A549 (cell line): ENCODE data around the gene ECT2. TPM values are rescaled to one million over a fixed set of nuclear protein-coding genes. Genes with fewer than 3 reads are reported as not detected.

ENCODE experiments used
- ATAC-seq, 2 experiments: fragments of 200-7000 bp in 1 of 2; fragments of >200 bp in 1 of 2; cut with Nextera tagmentation in 1 of 2; cut with Tn5 transposase in 1 of 2; 3 replicates each; pipeline versions ENCODE4 v1.8.0 to v1.9.1; 2018 to 2020; ENCODE audit warnings: mild to moderate bottlenecking in 1 of 2, moderate library complexity in 1 of 2
- CTCF ChIA-PET: fragments of 300-600 bp; sonication (Branson Sonifier 250); formaldehyde crosslinking; extraction: SDS; loops from one replicate; lab custom pipeline; 2021; ENCODE audit warnings: antibody characterized with exemption, inconsistent platforms; lab: Yijun Ruan, JAX
- POLR2A ChIA-PET: fragments of 350-600 bp; formaldehyde crosslinking; extraction: SDS; loops from one replicate; lab custom pipeline; 2021; ENCODE audit warnings: antibody characterized with exemption, inconsistent platforms; lab: Yijun Ruan, JAX
- DNase-seq, 2 experiments: peaks; one replicate each; pipeline versions ENCODE4 v3.0.0 to v3.0.0-alpha.2; 2011 to 2016; ENCODE audit warnings: low read depth in 1 of 2, low spot score in 1 of 2
- FAIRE-seq: peaks from 2 replicates; lab custom pipeline; 2011; peaks lifted over from hg19 to GRCh38; lab: Jason Lieb, UNC
- H3K27ac ChIP-seq, 2 experiments: fragments of >200 bp; sonication (Bioruptor Twin); formaldehyde crosslinking; 3 replicates each; pipeline ENCODE4 v1.5.1; 2016 to 2017
- H3K4me1 ChIP-seq: fragments of >200 bp; sonication (Bioruptor Twin); formaldehyde crosslinking; 3 replicates; pipeline ENCODE4 v1.6.1; 2016
- H3K4me2 ChIP-seq: fragments of >200 bp; sonication (Bioruptor Twin); formaldehyde crosslinking; 3 replicates; pipeline ENCODE4 v1.6.1; 2016
- H3K4me3 ChIP-seq: fragments of >200 bp; sonication (Bioruptor Twin); formaldehyde crosslinking; 3 replicates; pipeline ENCODE4 v1.5.1; 2016
- H3K9me3 ChIP-seq: fragments of >200 bp; sonication (Bioruptor Twin); formaldehyde crosslinking; 3 replicates; pipeline ENCODE4 v1.6.1; 2016
- BCL3 ChIP-seq: fragments of >200 bp; sonication (Bioruptor Twin); formaldehyde crosslinking; IDR thresholded peaks from 3 replicates; pipeline ENCODE4 v1.6.1; 2016
- BHLHE40 ChIP-seq: IDR thresholded peaks from 2 replicates; pipeline ENCODE4 v1.6.1; 2012; ENCODE audit warnings: low read depth, low read length, inconsistent platforms
- CBX2 ChIP-seq: fragments of 200-600 bp; sonication (generic); IDR thresholded peaks from 2 replicates; pipeline ENCODE4 v1.6.1; 2016; ENCODE audit warnings: low read depth, mild to moderate bottlenecking, borderline replicate concordance
- CHD4 ChIP-seq: fragments of 200-600 bp; sonication (generic); IDR thresholded peaks from 2 replicates; pipeline ENCODE4 v1.6.1; 2016; ENCODE audit warnings: antibody characterized with exemption, mild to moderate bottlenecking, borderline replicate concordance
- E2F6 ChIP-seq: IDR thresholded peaks from 2 replicates; pipeline ENCODE4 v1.6.1; 2012; ENCODE audit warnings: low read depth, borderline replicate concordance
- FOSL2 ChIP-seq, 2 experiments: fragments of 450-650 bp in 1 of 2; fragments of >200 bp in 1 of 2; sonication (Bioruptor Twin) in 1 of 2; formaldehyde crosslinking; IDR thresholded peaks; 2 replicates each; pipeline versions ENCODE4 v1.5.0 to v1.6.1; 2016 to 2020; ENCODE audit warnings: mild to moderate bottlenecking in 1 of 2, moderate library complexity in 1 of 2
- HDAC2 ChIP-seq: fragments of 200-600 bp; sonication (generic); IDR thresholded peaks from 2 replicates; pipeline ENCODE4 v1.6.1; 2016
- HEYL ChIP-seq: fragments of 250-450 bp; sonication (Bioruptor Pico); IDR thresholded peaks from 2 replicates; pipeline ENCODE4 v1.8.0; 2021; ENCODE audit warnings: mild to moderate bottlenecking, moderate library complexity
- HOXB5 ChIP-seq: fragments of 250-450 bp; sonication (Bioruptor Pico); IDR thresholded peaks from 2 replicates; pipeline ENCODE4 v1.5.0; 2020; ENCODE audit warnings: mild to moderate bottlenecking, moderate library complexity
- JUNB ChIP-seq: fragments of >200 bp; sonication (Bioruptor Twin); formaldehyde crosslinking; IDR thresholded peaks from 2 replicates; pipeline ENCODE4 v1.6.1; 2016
- KDM1A ChIP-seq: fragments of 200-600 bp; sonication (generic); IDR thresholded peaks from 2 replicates; pipeline ENCODE4 v1.6.1; 2016; ENCODE audit warnings: low read depth, mild to moderate bottlenecking
- KDM5A ChIP-seq: fragments of 200-600 bp; sonication (generic); IDR thresholded peaks from 2 replicates; pipeline ENCODE4 v1.6.1; 2016; ENCODE audit warnings: antibody characterized with exemption, mild to moderate bottlenecking
- MAFK ChIP-seq: fragments of 450-650 bp; IDR thresholded peaks from 2 replicates; pipeline ENCODE4 v1.6.1; 2014; ENCODE audit not compliant: partially characterized antibody
- MAZ ChIP-seq: fragments of 150-350 bp; IDR thresholded peaks from 2 replicates; pipeline ENCODE4 v1.6.1; 2014; ENCODE audit warnings: antibody characterized with exemption, low read depth, low read length, borderline replicate concordance
- MYC ChIP-seq: IDR thresholded peaks from 2 replicates; pipeline ENCODE4 v1.6.1; 2012; ENCODE audit warnings: mild to moderate bottlenecking, inconsistent platforms, low read length, improper control_type of control experiment, borderline replicate concordance
- NFE2L2 ChIP-seq: fragments of 150-350 bp; conservative IDR thresholded peaks from 2 replicates; pipeline ENCODE4 v1.6.1; 2014; ENCODE audit warnings: low read length
- NR3C1 ChIP-seq: fragments of >200 bp; sonication (Bioruptor Twin); formaldehyde crosslinking; IDR thresholded peaks from 3 replicates; pipeline ENCODE4 v1.6.1; 2017
- POLR2A ChIP-seq: IDR thresholded peaks from 2 replicates; pipeline ENCODE4 v1.6.1; 2012; ENCODE audit warnings: mild to moderate bottlenecking, low read length
- RAD21 ChIP-seq, 2 experiments: fragments of >200 bp in 1 of 2; sonication (Bioruptor Twin) in 1 of 2; formaldehyde crosslinking in 1 of 2; IDR thresholded peaks in 1 of 2; conservative IDR thresholded peaks in 1 of 2; 2 replicates in 1 of 2; 3 replicates in 1 of 2; pipeline ENCODE4 v1.6.1; 2012 to 2018; ENCODE audit warnings: inconsistent platforms in 1 of 2
- RARB ChIP-seq: fragments of 250-450 bp; sonication (Bioruptor Pico); IDR thresholded peaks from 2 replicates; pipeline ENCODE4 v1.8.0; 2021; ENCODE audit warnings: mild to moderate bottlenecking, moderate library complexity
- TFCP2L1 ChIP-seq: fragments of 250-450 bp; sonication (Bioruptor Pico); IDR thresholded peaks from 2 replicates; pipeline ENCODE4 v1.5.0; 2021; ENCODE audit warnings: mild to moderate bottlenecking
- ZC3H11A ChIP-seq: fragments of 450-650 bp; IDR thresholded peaks from 2 replicates; pipeline ENCODE4 v1.6.1; 2014; ENCODE audit warnings: antibody characterized with exemption, mild to moderate bottlenecking
- ZNF302 ChIP-seq: fragments of 250-450 bp; sonication (Bioruptor Pico); IDR thresholded peaks from 2 replicates; pipeline ENCODE4 v1.9.0; 2021; ENCODE audit warnings: inconsistent platforms, mild to moderate bottlenecking, moderate library complexity
- ZSCAN20 ChIP-seq: fragments of 250-450 bp; sonication (Bioruptor Pico); IDR thresholded peaks from 2 replicates; pipeline ENCODE4 v1.8.0; 2022; ENCODE audit warnings: mild to moderate bottlenecking, moderate library complexity
- WGBS: methylation state at CpG from one replicate; pipeline ENCODE4 v1.1.6; 2017; ENCODE audit errors: missing lambda C conversion rate; 5-methylcytosine and 5-hydroxymethylcytosine counted together
- polyA plus RNA-seq, 4 experiments: library from polyadenylated mRNA; depleted of rRNA in 3 of 4; stranded (reverse); fragments of >200 nt; fragmentation: RNase III in 1 of 4; extraction: RNeasy Plus Mini Kit Qiagen cat#74134 plus additional on column Dnase treatment in 1 of 4; gene quantifications; 2 replicates in 3 of 4; 3 replicates in 1 of 4; pipeline ENCODE4 v1.2.3, GENCODE V29; 2011 to 2017
- TF ChIP-seq, protein P1 (sequence below): IDR thresholded peaks from 2 replicates; pipeline ENCODE4 v1.6.1; 2012
- TF ChIP-seq, protein P2 (sequence below): fragments of >200 bp; sonication (Bioruptor Twin); formaldehyde crosslinking; IDR thresholded peaks from 2 replicates; pipeline ENCODE4 v1.6.1; 2016
- TF ChIP-seq, protein P3 (sequence below): fragments of 250-450 bp; sonication (Bioruptor Pico); IDR thresholded peaks from 2 replicates; pipeline ENCODE4 v1.5.0; 2021; ENCODE audit warnings: mild to moderate bottlenecking, moderate library complexity, borderline replicate concordance

Gene ECT2
- polyA plus RNA-seq, 2 of the 4 experiments (the other 2 are of a cell fraction), result 96.5 to 187 TPM

DNA sequence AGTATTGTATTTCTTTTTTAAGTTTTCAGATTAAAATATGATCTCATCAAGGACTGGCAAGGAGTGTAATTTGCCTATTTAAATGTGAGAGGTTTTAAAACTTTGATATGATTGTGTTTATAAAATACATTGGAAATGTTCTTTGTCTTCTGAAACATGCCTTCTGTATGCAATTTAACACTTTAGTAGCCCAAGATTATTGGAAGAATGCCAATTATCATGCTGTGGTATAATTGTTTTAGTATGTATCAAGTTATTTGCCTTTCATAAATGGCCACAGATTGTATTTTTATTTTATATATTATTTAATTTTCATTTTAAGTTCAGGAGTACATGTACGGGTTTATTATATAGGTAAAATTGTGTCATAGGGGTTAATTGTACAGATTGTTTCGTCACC is 31.7 kb downstream of the ECT2 start:
- FAIRE-seq, result peak; percentile 13
- DNase-seq, result no peak
- Histone ChIP-seq H3K27ac (no peak overlapping the region), H3K4me2 (no peak overlapping the region), H3K4me1 (no peaks in the 10 kb centered on the region), H3K9me3 (no peaks in the 10 kb centered on the region), H3K4me3 (no peak overlapping the region)
- ChIA-PET POLR2A (no interaction called here), CTCF (no interaction called here)
- TF ChIP-seq, protein P1, sequence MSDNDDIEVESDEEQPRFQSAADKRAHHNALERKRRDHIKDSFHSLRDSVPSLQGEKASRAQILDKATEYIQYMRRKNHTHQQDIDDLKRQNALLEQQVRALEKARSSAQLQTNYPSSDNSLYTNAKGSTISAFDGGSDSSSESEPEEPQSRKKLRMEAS, result no peak
- TF ChIP-seq KDM1A, result no peak
- no peak for ATAC-seq
- WGBS, result 94% methylated on average over 2 of the region's 2 CpGs

- ChIA-PET POLR2A (no interaction called here), CTCF (interaction anchor here (1.1 to 1.4 kb wide), 2 partner anchors 9 to 36 kb away, joined by 3 to 4 read pairs; partner anchors contain the start of gene ECT2)
- H3K4me3 ChIP-seq, result no peak overlapping the region
- no peaks in the 10 kb centered on the region for H3K9me3 ChIP-seq
- ATAC-seq, result no peak
- no peak overlapping the region for H3K4me2 ChIP-seq
- WGBS, result 94% methylated on average over 1 of the region's 1 CpG
- TF ChIP-seq HDAC2 (no peak), ZSCAN20 (CRISPR knock-in tag) (no peak), CHD4 (no peak), RAD21 (conservative IDR thresholded peaks at IDR 0.05 in 1 of 2, IDR thresholded peaks at IDR 0.05 in 1 of 2) (no peak), MAZ (no peak), MAFK (no peak), KDM5A (no peak), FOSL2 (IDR thresholded peaks at IDR 0.05) (no peak), FOSL2 (CRISPR knock-in tag; IDR thresholded peaks at IDR 0.05) (no peak), JUNB (no peak), HOXB5 (no peak), HEYL (CRISPR knock-in tag) (no peak), ZNF302 (no peak), POLR2A (no peak), NR3C1 (no peak), MYC (no peak)
- TF ChIP-seq, protein P2, sequence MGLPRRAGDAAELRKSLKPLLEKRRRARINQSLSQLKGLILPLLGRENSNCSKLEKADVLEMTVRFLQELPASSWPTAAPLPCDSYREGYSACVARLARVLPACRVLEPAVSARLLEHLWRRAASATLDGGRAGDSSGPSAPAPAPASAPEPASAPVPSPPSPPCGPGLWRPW, result no peak
- TF ChIP-seq, all 56 proteins: peak for 0
- H3K4me1 ChIP-seq, result no peaks in the 10 kb centered on the region
- no peak for FAIRE-seq
- H3K27ac ChIP-seq, result no peak overlapping the region
- no peak for DNase-seq
These were observed 35.5 kb downstream of the ECT2 start for GRCh38 chr3:172786036-172786435.

DNA sequence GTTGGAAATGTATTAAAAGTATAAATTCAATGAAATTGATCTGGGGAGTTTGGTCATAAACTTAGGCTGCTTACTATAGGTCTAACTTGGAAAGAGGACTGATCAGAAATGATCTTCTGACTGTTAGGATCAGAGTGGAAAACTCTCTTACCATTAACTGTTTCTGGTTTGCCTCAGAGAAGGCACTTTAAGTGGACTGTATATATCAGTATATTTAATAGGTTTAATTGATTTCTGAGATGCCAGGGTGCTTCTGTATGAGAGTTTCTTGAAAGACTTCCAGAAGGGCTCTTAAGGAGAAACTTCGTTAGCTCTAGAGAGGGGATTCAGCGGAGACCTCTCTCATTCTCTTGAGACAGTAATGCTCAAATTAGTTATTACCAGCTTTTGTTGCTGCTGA is 36.5 kb downstream of the ECT2 start:
- CTCF ChIA-PET, result interaction anchor here (1.1 to 1.4 kb wide), 2 partner anchors 12 to 37 kb away, joined by 3 to 4 read pairs; partner anchors contain the start of gene ECT2
- FAIRE-seq, result no peak

More for the DNA sequence above, 36.5 kb downstream of the ECT2 start:
- no peaks in the 10 kb centered on the region for H3K4me1 ChIP-seq
- ATAC-seq (no peak), DNase-seq (no peak)
- POLR2A ChIA-PET, result no interaction called here
- no peak overlapping the region for H3K4me3 ChIP-seq
- H3K4me2 ChIP-seq, result no peak overlapping the region
- TF ChIP-seq ZNF302 (no peak), CBX2 (no peak), E2F6 (no peak), BCL3 (no peak), MAFK (no peak), KDM1A (no peak), FOSL2 (IDR thresholded peaks at IDR 0.05) (no peak), FOSL2 (CRISPR knock-in tag; IDR thresholded peaks at IDR 0.05) (no peak), JUNB (no peak), ZC3H11A (no peak), NFE2L2 (no peak), TFCP2L1 (CRISPR knock-in tag) (no peak), HEYL (CRISPR knock-in tag) (no peak), HDAC2 (no peak), RARB (no peak), MYC (no peak), BHLHE40 (no peak)
- TF ChIP-seq, protein P3, sequence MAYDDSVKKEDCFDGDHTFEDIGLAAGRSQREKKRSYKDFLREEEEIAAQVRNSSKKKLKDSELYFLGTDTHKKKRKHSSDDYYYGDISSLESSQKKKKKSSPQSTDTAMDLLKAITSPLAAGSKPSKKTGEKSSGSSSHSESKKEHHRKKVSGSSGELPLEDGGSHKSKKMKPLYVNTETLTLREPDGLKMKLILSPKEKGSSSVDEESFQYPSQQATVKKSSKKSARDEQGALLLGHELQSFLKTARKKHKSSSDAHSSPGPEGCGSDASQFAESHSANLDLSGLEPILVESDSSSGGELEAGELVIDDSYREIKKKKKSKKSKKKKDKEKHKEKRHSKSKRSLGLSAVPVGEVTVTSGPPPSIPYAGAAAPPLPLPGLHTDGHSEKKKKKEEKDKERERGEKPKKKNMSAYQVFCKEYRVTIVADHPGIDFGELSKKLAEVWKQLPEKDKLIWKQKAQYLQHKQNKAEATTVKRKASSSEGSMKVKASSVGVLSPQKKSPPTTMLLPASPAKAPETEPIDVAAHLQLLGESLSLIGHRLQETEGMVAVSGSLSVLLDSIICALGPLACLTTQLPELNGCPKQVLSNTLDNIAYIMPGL (CRISPR knock-in tag), result no peak
- no peaks in the 10 kb centered on the region for H3K9me3 ChIP-seq
- no peak overlapping the region for H3K27ac ChIP-seq
- WGBS, result 85% methylated on average over 2 of the region's 2 CpGs
